Measurements from ENCODE around the gene CNN2. TPM values are rescaled to one million over a fixed set of nuclear protein-coding genes. Genes with fewer than 3 reads are reported as not detected.

The CNN2 gene
- total and polyA plus RNA-seq, 9 of the 15 experiments (the other 6 are each of a cell fraction or from before 2014, with no cell fraction given) = 12.1 to 174 (median 52.7) TPM

DNA sequence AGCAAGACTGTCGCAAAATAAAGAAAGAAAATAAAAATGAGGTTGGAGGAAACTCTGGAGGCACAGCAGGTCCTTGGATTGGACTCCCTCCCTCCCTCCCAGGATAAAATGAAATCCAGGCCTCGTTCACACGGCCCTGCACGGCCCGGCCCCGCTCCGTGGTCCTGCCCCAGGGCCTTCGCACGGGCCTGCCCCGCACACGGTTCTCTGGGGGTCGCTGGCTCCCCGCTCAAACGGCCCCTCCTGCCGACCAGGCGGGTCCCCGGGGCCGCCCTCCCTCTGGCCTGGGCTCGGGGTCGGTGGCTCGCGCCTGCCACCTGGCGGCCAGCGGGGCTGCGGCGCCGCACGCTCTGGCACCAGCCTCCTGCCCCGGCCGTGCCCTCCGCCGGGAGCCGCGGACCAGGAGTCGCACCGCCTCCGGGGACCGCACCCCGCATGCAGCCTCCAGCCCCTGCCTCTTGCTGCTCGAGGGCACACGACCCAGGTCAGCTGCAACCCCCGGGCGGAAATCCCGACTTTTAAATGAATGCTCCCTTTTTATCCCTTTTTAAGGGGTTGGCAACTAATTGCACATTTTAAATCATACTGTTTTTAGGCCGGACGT is 43.7 kb upstream of the CNN2 start (continued):
- TF ChIP-seq, protein P1, sequence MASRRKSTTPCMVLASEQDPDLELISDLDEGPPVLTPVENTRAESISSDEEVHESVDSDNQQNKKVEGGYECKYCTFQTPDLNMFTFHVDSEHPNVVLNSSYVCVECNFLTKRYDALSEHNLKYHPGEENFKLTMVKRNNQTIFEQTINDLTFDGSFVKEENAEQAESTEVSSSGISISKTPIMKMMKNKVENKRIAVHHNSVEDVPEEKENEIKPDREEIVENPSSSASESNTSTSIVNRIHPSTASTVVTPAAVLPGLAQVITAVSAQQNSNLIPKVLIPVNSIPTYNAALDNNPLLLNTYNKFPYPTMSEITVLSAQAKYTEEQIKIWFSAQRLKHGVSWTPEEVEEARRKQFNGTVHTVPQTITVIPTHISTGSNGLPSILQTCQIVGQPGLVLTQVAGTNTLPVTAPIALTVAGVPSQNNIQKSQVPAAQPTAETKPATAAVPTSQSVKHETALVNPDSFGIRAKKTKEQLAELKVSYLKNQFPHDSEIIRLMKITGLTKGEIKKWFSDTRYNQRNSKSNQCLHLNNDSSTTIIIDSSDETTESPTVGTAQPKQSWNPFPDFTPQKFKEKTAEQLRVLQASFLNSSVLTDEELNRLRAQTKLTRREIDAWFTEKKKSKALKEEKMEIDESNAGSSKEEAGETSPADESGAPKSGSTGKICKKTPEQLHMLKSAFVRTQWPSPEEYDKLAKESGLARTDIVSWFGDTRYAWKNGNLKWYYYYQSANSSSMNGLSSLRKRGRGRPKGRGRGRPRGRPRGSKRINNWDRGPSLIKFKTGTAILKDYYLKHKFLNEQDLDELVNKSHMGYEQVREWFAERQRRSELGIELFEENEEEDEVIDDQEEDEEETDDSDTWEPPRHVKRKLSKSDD (conservative IDR thresholded peaks at IDR 0.05; ENCODE audit: low read length) = no peak
- TF ChIP-seq, protein P2, sequence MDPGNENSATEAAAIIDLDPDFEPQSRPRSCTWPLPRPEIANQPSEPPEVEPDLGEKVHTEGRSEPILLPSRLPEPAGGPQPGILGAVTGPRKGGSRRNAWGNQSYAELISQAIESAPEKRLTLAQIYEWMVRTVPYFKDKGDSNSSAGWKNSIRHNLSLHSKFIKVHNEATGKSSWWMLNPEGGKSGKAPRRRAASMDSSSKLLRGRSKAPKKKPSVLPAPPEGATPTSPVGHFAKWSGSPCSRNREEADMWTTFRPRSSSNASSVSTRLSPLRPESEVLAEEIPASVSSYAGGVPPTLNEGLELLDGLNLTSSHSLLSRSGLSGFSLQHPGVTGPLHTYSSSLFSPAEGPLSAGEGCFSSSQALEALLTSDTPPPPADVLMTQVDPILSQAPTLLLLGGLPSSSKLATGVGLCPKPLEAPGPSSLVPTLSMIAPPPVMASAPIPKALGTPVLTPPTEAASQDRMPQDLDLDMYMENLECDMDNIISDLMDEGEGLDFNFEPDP (CRISPR knock-in tag; IDR thresholded peaks at IDR 0.05) = no peak
- TF ChIP-seq IRF9 (tag; IDR thresholded peaks at IDR 0.05) (no peak), ZNF512 (tag; IDR thresholded peaks at IDR 0.05) (no peak), PTBP1 (IDR thresholded peaks at IDR 0.05; ENCODE audit: low read depth, low read length) (no peak), MTA1 (IDR thresholded peaks at IDR 0.05; ENCODE audit: borderline replicate concordance) (no peak), KAT7 (CRISPR knock-in tag; IDR thresholded peaks at IDR 0.05; ENCODE audit: borderline replicate concordance) (0 out of 2 replicates have a peak, but pooled peaks have one; percentile 15), STAT5A (IDR thresholded peaks at IDR 0.05; ENCODE audit: borderline replicate concordance, low read length) (no peak), SMARCA5 (IDR thresholded peaks at IDR 0.05) (no peak), MYBL2 (IDR thresholded peaks at IDR 0.05; ENCODE audit: low read depth) (no peak), MYBL2 (CRISPR knock-in tag; IDR thresholded peaks at IDR 0.05; ENCODE audit: borderline replicate concordance) (no peak), GATAD2A (IDR thresholded peaks at IDR 0.05) (no peak)
- TF ChIP-seq, protein P3, sequence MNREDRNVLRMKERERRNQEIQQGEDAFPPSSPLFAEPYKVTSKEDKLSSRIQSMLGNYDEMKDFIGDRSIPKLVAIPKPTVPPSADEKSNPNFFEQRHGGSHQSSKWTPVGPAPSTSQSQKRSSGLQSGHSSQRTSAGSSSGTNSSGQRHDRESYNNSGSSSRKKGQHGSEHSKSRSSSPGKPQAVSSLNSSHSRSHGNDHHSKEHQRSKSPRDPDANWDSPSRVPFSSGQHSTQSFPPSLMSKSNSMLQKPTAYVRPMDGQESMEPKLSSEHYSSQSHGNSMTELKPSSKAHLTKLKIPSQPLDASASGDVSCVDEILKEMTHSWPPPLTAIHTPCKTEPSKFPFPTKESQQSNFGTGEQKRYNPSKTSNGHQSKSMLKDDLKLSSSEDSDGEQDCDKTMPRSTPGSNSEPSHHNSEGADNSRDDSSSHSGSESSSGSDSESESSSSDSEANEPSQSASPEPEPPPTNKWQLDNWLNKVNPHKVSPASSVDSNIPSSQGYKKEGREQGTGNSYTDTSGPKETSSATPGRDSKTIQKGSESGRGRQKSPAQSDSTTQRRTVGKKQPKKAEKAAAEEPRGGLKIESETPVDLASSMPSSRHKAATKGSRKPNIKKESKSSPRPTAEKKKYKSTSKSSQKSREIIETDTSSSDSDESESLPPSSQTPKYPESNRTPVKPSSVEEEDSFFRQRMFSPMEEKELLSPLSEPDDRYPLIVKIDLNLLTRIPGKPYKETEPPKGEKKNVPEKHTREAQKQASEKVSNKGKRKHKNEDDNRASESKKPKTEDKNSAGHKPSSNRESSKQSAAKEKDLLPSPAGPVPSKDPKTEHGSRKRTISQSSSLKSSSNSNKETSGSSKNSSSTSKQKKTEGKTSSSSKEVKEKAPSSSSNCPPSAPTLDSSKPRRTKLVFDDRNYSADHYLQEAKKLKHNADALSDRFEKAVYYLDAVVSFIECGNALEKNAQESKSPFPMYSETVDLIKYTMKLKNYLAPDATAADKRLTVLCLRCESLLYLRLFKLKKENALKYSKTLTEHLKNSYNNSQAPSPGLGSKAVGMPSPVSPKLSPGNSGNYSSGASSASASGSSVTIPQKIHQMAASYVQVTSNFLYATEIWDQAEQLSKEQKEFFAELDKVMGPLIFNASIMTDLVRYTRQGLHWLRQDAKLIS (CRISPR knock-in tag; IDR thresholded peaks at IDR 0.05) = no peak
- TF ChIP-seq, protein P4, sequence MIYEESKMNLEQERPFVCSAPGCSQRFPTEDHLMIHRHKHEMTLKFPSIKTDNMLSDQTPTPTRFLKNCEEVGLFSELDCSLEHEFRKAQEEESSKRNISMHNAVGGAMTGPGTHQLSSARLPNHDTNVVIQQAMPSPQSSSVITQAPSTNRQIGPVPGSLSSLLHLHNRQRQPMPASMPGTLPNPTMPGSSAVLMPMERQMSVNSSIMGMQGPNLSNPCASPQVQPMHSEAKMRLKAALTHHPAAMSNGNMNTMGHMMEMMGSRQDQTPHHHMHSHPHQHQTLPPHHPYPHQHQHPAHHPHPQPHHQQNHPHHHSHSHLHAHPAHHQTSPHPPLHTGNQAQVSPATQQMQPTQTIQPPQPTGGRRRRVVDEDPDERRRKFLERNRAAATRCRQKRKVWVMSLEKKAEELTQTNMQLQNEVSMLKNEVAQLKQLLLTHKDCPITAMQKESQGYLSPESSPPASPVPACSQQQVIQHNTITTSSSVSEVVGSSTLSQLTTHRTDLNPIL (CRISPR knock-in tag; IDR thresholded peaks at IDR 0.05) = no peak
